RWPE2 (cell line): Measurements from ENCODE around the gene KDM3A.

ENCODE experiments used
- ATAC-seq: fragments of 200-7000 bp; cut with Tn5 transposase; 3 replicates; pipeline ENCODE4 v1.9.1; 2021; ENCODE audit warnings: low read depth
- DNase-seq: peaks from one replicate; pipeline ENCODE4 v3.0.0-alpha.2; 2020; ENCODE audit warnings: low spot score
- H3K27ac ChIP-seq: fragments of 450-650 bp; 2 replicates; pipeline ENCODE4 v1.5.1; 2017; ENCODE audit warnings: mild to moderate bottlenecking; ENCODE audit not compliant: poor library complexity, severe bottlenecking
- H3K27me3 ChIP-seq: fragments of 250-450 bp; sonication (Bioruptor Pico); 2 replicates; pipeline ENCODE4 v1.5.1; 2021; ENCODE audit warnings: mild to moderate bottlenecking, moderate library complexity; ENCODE audit not compliant: insufficient read depth, poor library complexity, severe bottlenecking
- H3K36me3 ChIP-seq: fragments of 250-450 bp; sonication (Bioruptor Pico); 2 replicates; pipeline ENCODE4 v1.5.1; 2020; ENCODE audit warnings: low read depth, mild to moderate bottlenecking, moderate library complexity
- H3K4me1 ChIP-seq: fragments of 250-450 bp; sonication (Bioruptor Pico); 2 replicates; pipeline ENCODE4 v1.5.1; 2021; ENCODE audit warnings: mild to moderate bottlenecking, moderate library complexity; ENCODE audit not compliant: insufficient read depth, poor library complexity, severe bottlenecking
- H3K4me3 ChIP-seq: fragments of 250-450 bp; sonication (Bioruptor Pico); 2 replicates; pipeline ENCODE4 v1.5.1; 2021; ENCODE audit warnings: mild to moderate bottlenecking, moderate library complexity; ENCODE audit not compliant: severe bottlenecking
- H3K9me3 ChIP-seq: fragments of 250-450 bp; sonication (Bioruptor Pico); 2 replicates; pipeline ENCODE4 v1.5.1; 2021; ENCODE audit warnings: mild to moderate bottlenecking, moderate library complexity; ENCODE audit not compliant: severe bottlenecking
- CTCF ChIP-seq: fragments of 450-650 bp; IDR thresholded peaks from one replicate; pipeline ENCODE4 v1.5.1; 2017; ENCODE audit warnings: mild to moderate bottlenecking, moderate library complexity; ENCODE audit not compliant: poor library complexity, severe bottlenecking

Gene KDM3A

GRCh38 chr2:86485103-86485502 lies 43.9 kb downstream of the KDM3A start:
- ATAC-seq (no peak), DNase-seq (no peak)
- Histone ChIP-seq H3K27me3 (no peaks in the 10 kb centered on the region), H3K36me3 (peaks cover 98% of the 10 kb centered on the region), H3K9me3 (no peaks in the 10 kb centered on the region), H3K4me3 (no peak overlapping the region), H3K4me1 (no peaks in the 10 kb centered on the region), H3K27ac (no peak overlapping the region)
- TF ChIP-seq CTCF: no peak

GRCh38 chr2:86485802-86486201 lies 44.6 kb downstream of the KDM3A start:
- Histone ChIP-seq H3K27me3 (no peaks in the 10 kb centered on the region), H3K36me3 (peaks cover 98% of the 10 kb centered on the region), H3K27ac (no peak overlapping the region), H3K4me3 (no peak overlapping the region), H3K4me1 (no peaks in the 10 kb centered on the region), H3K9me3 (no peaks in the 10 kb centered on the region)
- ATAC-seq (no peak), DNase-seq (no peak)
- TF ChIP-seq CTCF: no peak

GRCh38 chr2:86487062-86487461 lies 45.9 kb downstream of the KDM3A start:
- Histone ChIP-seq H3K4me1 (no peaks in the 10 kb centered on the region), H3K36me3 (peaks cover 98% of the 10 kb centered on the region), H3K27ac (no peak overlapping the region), H3K9me3 (no peaks in the 10 kb centered on the region), H3K27me3 (no peaks in the 10 kb centered on the region), H3K4me3 (no peak overlapping the region)
- TF ChIP-seq CTCF: no peak
- DNase-seq (no peak), ATAC-seq (no peak)

- DNase-seq (no peak), ATAC-seq (no peak)
- Histone ChIP-seq H3K36me3 (peaks cover 96% of the 10 kb centered on the region), H3K4me3 (no peak overlapping the region), H3K4me1 (no peaks in the 10 kb centered on the region), H3K27me3 (no peaks in the 10 kb centered on the region), H3K9me3 (no peaks in the 10 kb centered on the region), H3K27ac (no peak overlapping the region)
- no peak for TF ChIP-seq CTCF
These were observed 47.5 kb downstream of the KDM3A start for GRCh38 chr2:86488561-86489250.

GRCh38 chr2:86489542-86489941 lies 48.4 kb downstream of the KDM3A start:
- Histone ChIP-seq H3K4me3 (no peak overlapping the region), H3K27me3 (no peaks in the 10 kb centered on the region), H3K36me3 (peaks cover 88% of the 10 kb centered on the region), H3K27ac (no peak overlapping the region), H3K9me3 (no peaks in the 10 kb centered on the region), H3K4me1 (no peaks in the 10 kb centered on the region)
- no peak for ATAC-seq
- TF ChIP-seq CTCF: no peak
- no peak for DNase-seq
